IMR-90 (cell line): ENCODE results near the gene HSPG2. TPM values are rescaled to one million over a fixed set of nuclear protein-coding genes. Genes with fewer than 3 reads are reported as not detected.

Experiments used
- ATAC-seq: fragments of 200-7000 bp; cut with Tn5 transposase; 2 replicates; pipeline ENCODE4 v1.9.1; 2020; ENCODE audit warnings: low read depth, mild to moderate bottlenecking, moderate library complexity
- BruUV-seq: library from RNA; stranded (reverse); fragments of 400-500 nt; replicated peaks from 2 replicates; lab custom pipeline; 2021; lab: Mats Ljungman, UMichigan
- CTCF ChIA-PET: fragments of 300-600 bp; formaldehyde crosslinking; extraction: SDS; loops from one replicate; lab custom pipeline; 2021; ENCODE audit warnings: antibody characterized with exemption; lab: Yijun Ruan, JAX
- POLR2A ChIA-PET: fragments of 300-600 bp; sonication (Branson Sonifier 250); formaldehyde crosslinking; loops from one replicate; lab custom pipeline; 2022; ENCODE audit warnings: antibody characterized with exemption; ENCODE audit not compliant: unreplicated experiment; lab: Charles Lee
- DNase-seq: peaks from one replicate; pipeline ENCODE4 v3.0.0; 2013
- H2AFZ ChIP-seq: replicated peaks from 2 replicates; pipeline ENCODE3; 2013; ENCODE audit warnings: low read length, mild to moderate bottlenecking; ENCODE audit not compliant: poor library complexity
- H2AK5ac ChIP-seq: 2 replicates; pipeline ENCODE4 v1.6.1; 2013; ENCODE audit warnings: low read depth, low read length, inconsistent platforms
- H2AK9ac ChIP-seq: replicated peaks from 2 replicates; pipeline ENCODE3; 2013; ENCODE audit warnings: mild to moderate bottlenecking, low read depth, low read length, moderate library complexity; ENCODE audit not compliant: poor library complexity
- H2BK120ac ChIP-seq: 2 replicates; pipeline ENCODE4 v1.6.1; 2013; ENCODE audit warnings: low read depth, low read length, inconsistent platforms
- H2BK15ac ChIP-seq: 3 replicates; pipeline ENCODE4 v1.6.1; 2013; ENCODE audit warnings: low read depth, low read length, inconsistent platforms
- H2BK20ac ChIP-seq: 2 replicates; pipeline ENCODE4 v1.6.1; 2013; ENCODE audit warnings: low read depth, mild to moderate bottlenecking, inconsistent platforms, low read length, moderate library complexity
- H2BK5ac ChIP-seq: 2 replicates; pipeline ENCODE4 v1.6.1; 2013; ENCODE audit warnings: mild to moderate bottlenecking, low read depth, low read length, inconsistent platforms; ENCODE audit not compliant: poor library complexity, severe bottlenecking
- H3K14ac ChIP-seq: replicated peaks from 2 replicates; pipeline ENCODE4 v1.6.1; 2013; ENCODE audit warnings: low read depth, low read length, inconsistent platforms
- H3K18ac ChIP-seq: 2 replicates; pipeline ENCODE4 v1.6.1; 2013; ENCODE audit warnings: low read depth, low read length, control low read depth
- H3K23ac ChIP-seq: 2 replicates; pipeline ENCODE4 v1.6.1; 2013; ENCODE audit warnings: low read depth, low read length, inconsistent platforms
- H3K27ac ChIP-seq: 2 replicates; pipeline ENCODE4 v1.5.1; 2013; ENCODE audit warnings: mild to moderate bottlenecking, control low read depth, low read length; ENCODE audit not compliant: insufficient read depth
- H3K27me3 ChIP-seq: 2 replicates; pipeline ENCODE4 v1.6.1; 2013; ENCODE audit warnings: low read length; ENCODE audit not compliant: control insufficient read depth, insufficient read depth
- H3K36me3 ChIP-seq: 2 replicates; pipeline ENCODE4 v1.6.1; 2013; ENCODE audit warnings: low read length, mixed read lengths; ENCODE audit not compliant: control insufficient read depth, insufficient read depth
- H3K4ac ChIP-seq: 2 replicates; pipeline ENCODE4 v1.6.1; 2013; ENCODE audit warnings: low read depth, low read length, inconsistent platforms
- H3K4me1 ChIP-seq: 2 replicates; pipeline ENCODE4 v1.6.1; 2013; ENCODE audit warnings: low read length, mixed read lengths; ENCODE audit not compliant: control insufficient read depth, insufficient read depth
- H3K4me2 ChIP-seq: 2 replicates; pipeline ENCODE4 v1.6.1; 2013; ENCODE audit warnings: low read depth, mild to moderate bottlenecking, control low read depth, low read length, moderate library complexity
- H3K4me3 ChIP-seq: 2 replicates; pipeline ENCODE4 v1.5.1; 2013; ENCODE audit warnings: low read depth, mild to moderate bottlenecking, control low read depth, low read length, moderate library complexity; ENCODE audit not compliant: insufficient read depth
- H3K56ac ChIP-seq: 2 replicates; pipeline ENCODE4 v1.6.1; 2013; ENCODE audit warnings: low read length, inconsistent platforms; ENCODE audit not compliant: insufficient read depth; ENCODE audit errors: extremely low read depth
- H3K79me1 ChIP-seq, 2 experiments: 2 replicates each; pipeline ENCODE4 v1.6.1; 2013; ENCODE audit warnings: low read length in 2 of 2, inconsistent platforms in 1 of 2, low read depth in 1 of 2
- H3K9ac ChIP-seq: 2 replicates; pipeline ENCODE4 v1.6.1; 2013; ENCODE audit warnings: low read depth, low read length, control low read depth
- H3K9me1 ChIP-seq: 2 replicates; pipeline ENCODE4 v1.6.1; 2013; ENCODE audit warnings: low read length, inconsistent platforms; ENCODE audit not compliant: insufficient read depth
- H3K9me3 ChIP-seq: 2 replicates; pipeline ENCODE4 v1.6.1; 2013; ENCODE audit warnings: low read length; ENCODE audit not compliant: control insufficient read depth, insufficient read depth
- H4K20me1 ChIP-seq: 2 replicates; pipeline ENCODE4 v1.6.1; 2013; ENCODE audit warnings: low read length, inconsistent platforms; ENCODE audit not compliant: insufficient read depth
- H4K5ac ChIP-seq: 2 replicates; pipeline ENCODE4 v1.6.1; 2013; ENCODE audit warnings: mild to moderate bottlenecking, low read depth, low read length, control low read depth
- H4K8ac ChIP-seq, 2 experiments: 2 replicates each; pipeline ENCODE4 v1.6.1; 2013; ENCODE audit warnings: low read depth in 2 of 2, low read length in 2 of 2, control low read depth in 1 of 2, inconsistent platforms in 1 of 2
- H4K91ac ChIP-seq: 2 replicates; pipeline ENCODE4 v1.6.1; 2013; ENCODE audit warnings: low read depth, low read length, inconsistent platforms; ENCODE audit not compliant: insufficient read depth
- CEBPB ChIP-seq: IDR thresholded peaks from 2 replicates; pipeline ENCODE4 v1.6.1; 2012; ENCODE audit warnings: low read depth, low read length, improper control_type of control experiment
- MAFK ChIP-seq: IDR thresholded peaks from 2 replicates; pipeline ENCODE4 v1.6.1; 2012; ENCODE audit warnings: low read depth, low read length, improper control_type of control experiment
- POLR2A ChIP-seq: IDR thresholded peaks from 2 replicates; pipeline ENCODE4 v1.6.1; 2012; ENCODE audit warnings: mild to moderate bottlenecking, low read depth, low read length
- RAD21 ChIP-seq: IDR thresholded peaks from 2 replicates; pipeline ENCODE4 v1.6.1; 2012; ENCODE audit warnings: low read length, improper control_type of control experiment
- SMC3 ChIP-seq: fragments of 150-350 bp; IDR thresholded peaks from 2 replicates; pipeline ENCODE4 v1.6.1; 2016; ENCODE audit warnings: low read depth, mild to moderate bottlenecking, antibody characterized with exemption, low read length, moderate library complexity
- WGBS, 2 experiments: methylation state at CpG; one replicate each; pipeline versions ENCODE4 v1.1.5 to v1.1.7; 2013; ENCODE audit warnings: missing lambda C conversion rate in 2 of 2; ENCODE audit not compliant: insufficient read length in 1 of 2; ENCODE audit errors: extremely low coverage in 2 of 2; 5-methylcytosine and 5-hydroxymethylcytosine counted together
- dilution Hi-C: fragments of 300-500 bp; cut with HindIII; formaldehyde crosslinking; loops from one replicate; pipeline ENCODE4 v1.14.3; 2018; ENCODE audit warnings: low sequenced_read_pairs; ENCODE audit not compliant: unreplicated experiment
- in situ Hi-C: fragments of 300-500 bp; cut with MboI; formaldehyde crosslinking; loops from 3 replicates; pipeline ENCODE4 v1.14.3; 2019; ENCODE audit warnings: low sequenced_read_pairs, inconsistent platforms, mixed read lengths
- intact Hi-C: fragments of 100-400 bp; cut with micrococcal nuclease; formaldehyde crosslinking; loops from 2 replicates; pipeline ENCODE4 v1.10.0; 2022
- polyA plus RNA-seq, 3 experiments: library from polyadenylated mRNA; depleted of rRNA; stranded (reverse); fragments of >200 nt; gene quantifications; 2 replicates each; pipeline ENCODE4 v1.2.3, GENCODE V29; 2012; ENCODE audit warnings: low replicate concordance in 1 of 3
- total RNA-seq: library from RNA; depleted of rRNA; stranded (reverse); fragments of >200 nt; gene quantifications from 2 replicates; pipeline ENCODE4 v1.2.3, GENCODE V29; 2012
- TF ChIP-seq, protein P1 (sequence below): fragments of 150-350 bp; IDR thresholded peaks from 2 replicates; pipeline ENCODE4 v1.6.1; 2016; ENCODE audit warnings: low read depth, mild to moderate bottlenecking, low read length, moderate library complexity, borderline replicate concordance
- TF ChIP-seq, protein P2 (sequence below): conservative IDR thresholded peaks from 2 replicates; pipeline ENCODE4 v1.5.1; 2012; ENCODE audit warnings: mild to moderate bottlenecking, low read depth, low read length, improper control_type of control experiment

Gene HSPG2
- total and polyA plus RNA-seq, 2 of the 4 experiments (the other 2 are of a cell fraction), result 15.8 to 94.0 TPM

DNA sequence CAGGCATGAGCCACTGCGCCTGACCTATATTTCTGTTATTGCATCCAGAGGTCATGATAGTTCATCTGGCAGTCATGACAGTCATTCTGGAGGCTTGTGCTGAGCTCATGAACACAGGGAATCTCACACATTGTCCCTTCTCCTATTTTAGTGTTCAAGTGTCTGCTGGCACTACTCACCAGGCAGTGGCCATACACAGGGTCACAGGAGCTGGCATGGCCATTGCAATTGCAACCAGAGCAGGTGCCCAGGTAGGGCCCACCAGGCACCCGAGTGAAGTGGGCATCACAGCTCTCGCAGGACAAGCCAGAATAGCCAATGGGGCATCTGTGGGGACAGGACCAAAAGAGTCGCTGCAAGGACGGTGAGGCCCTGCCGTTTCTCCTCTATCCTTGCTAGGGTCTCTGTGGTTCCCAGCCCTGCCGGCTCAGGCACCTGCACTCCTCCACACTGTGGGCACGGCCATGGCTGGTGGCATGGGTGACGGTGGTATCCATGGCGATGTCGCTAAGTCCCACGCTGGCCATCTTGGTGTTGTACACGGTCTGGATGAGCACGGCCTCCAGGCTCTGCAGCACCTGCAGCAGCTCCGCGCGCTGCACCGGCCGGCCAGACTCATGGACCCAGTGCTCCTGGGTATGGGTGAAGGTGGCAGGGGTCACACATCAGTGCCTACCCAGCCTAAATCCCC, 57.0 kb downstream of the HSPG2 start:
- no peak for ATAC-seq
- Histone ChIP-seq H3K4ac (no peak overlapping the region), H2AK9ac (peak overlapping the region; percentile 52), H3K4me1 (no peaks in the 10 kb centered on the region), H2AFZ (no peak overlapping the region), H2AK5ac (no peak overlapping the region), H2BK20ac (no peak overlapping the region), H3K27ac (no peak overlapping the region), H3K9ac (no peak overlapping the region), H2BK5ac (no peak overlapping the region), H3K4me3 (no peak overlapping the region), H4K8ac (no peak overlapping the region), H3K4me2 (no peak overlapping the region), H2BK15ac (no peak overlapping the region), H3K36me3 (peaks cover 74% of the 10 kb centered on the region), H3K23ac (no peak overlapping the region), H4K91ac (no peak overlapping the region), H3K9me3 (no peaks in the 10 kb centered on the region), H4K5ac (no peak overlapping the region), H3K27me3 (no peaks in the 10 kb centered on the region), H3K79me1 (peaks cover 0 to 6% of the 10 kb centered on the region in 2 experiments; a peak in 2 of 4 replicates), H3K18ac (no peak overlapping the region), H3K9me1 (no peaks in the 10 kb centered on the region), H3K56ac (no peak overlapping the region), H2BK120ac (no peak overlapping the region), H3K14ac (no peak overlapping the region), H4K20me1 (no peaks in the 10 kb centered on the region)
- no peak for DNase-seq
- intact Hi-C loops, result no loop called here
- dilution Hi-C loops, result no loop called here
- CTCF ChIA-PET, result no interaction called here
- 94% methylated on average over 6 of the region's 19 CpGs; no CpG with 5 or more reads in 1 of the 2 experiments for WGBS, 2 experiments
- TSS peak; percentile 58 for BruUV-seq
- POLR2A ChIA-PET, result no interaction called here
- TF ChIP-seq MAFK, result no peak
- TF ChIP-seq, protein P1, sequence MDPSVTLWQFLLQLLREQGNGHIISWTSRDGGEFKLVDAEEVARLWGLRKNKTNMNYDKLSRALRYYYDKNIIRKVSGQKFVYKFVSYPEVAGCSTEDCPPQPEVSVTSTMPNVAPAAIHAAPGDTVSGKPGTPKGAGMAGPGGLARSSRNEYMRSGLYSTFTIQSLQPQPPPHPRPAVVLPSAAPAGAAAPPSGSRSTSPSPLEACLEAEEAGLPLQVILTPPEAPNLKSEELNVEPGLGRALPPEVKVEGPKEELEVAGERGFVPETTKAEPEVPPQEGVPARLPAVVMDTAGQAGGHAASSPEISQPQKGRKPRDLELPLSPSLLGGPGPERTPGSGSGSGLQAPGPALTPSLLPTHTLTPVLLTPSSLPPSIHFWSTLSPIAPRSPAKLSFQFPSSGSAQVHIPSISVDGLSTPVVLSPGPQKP, result no peak
- TF ChIP-seq, protein P2, sequence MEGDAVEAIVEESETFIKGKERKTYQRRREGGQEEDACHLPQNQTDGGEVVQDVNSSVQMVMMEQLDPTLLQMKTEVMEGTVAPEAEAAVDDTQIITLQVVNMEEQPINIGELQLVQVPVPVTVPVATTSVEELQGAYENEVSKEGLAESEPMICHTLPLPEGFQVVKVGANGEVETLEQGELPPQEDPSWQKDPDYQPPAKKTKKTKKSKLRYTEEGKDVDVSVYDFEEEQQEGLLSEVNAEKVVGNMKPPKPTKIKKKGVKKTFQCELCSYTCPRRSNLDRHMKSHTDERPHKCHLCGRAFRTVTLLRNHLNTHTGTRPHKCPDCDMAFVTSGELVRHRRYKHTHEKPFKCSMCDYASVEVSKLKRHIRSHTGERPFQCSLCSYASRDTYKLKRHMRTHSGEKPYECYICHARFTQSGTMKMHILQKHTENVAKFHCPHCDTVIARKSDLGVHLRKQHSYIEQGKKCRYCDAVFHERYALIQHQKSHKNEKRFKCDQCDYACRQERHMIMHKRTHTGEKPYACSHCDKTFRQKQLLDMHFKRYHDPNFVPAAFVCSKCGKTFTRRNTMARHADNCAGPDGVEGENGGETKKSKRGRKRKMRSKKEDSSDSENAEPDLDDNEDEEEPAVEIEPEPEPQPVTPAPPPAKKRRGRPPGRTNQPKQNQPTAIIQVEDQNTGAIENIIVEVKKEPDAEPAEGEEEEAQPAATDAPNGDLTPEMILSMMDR, result no peak
- TF ChIP-seq CEBPB, result no peak
- no peak for TF ChIP-seq RAD21
- TF ChIP-seq SMC3, result no peak
- TF ChIP-seq POLR2A, result no peak
- in situ Hi-C loops, result no loop called here
